GM19463 (cell line): ENCODE results near the gene NCOA3.

Experiments used
- ATAC-seq: cut with Tn5 transposase; IDR thresholded peaks from one replicate; pipeline ENCODE4 v1.9.1; 2021; ENCODE audit warnings: mild to moderate bottlenecking, moderate library complexity; ENCODE audit not compliant: unreplicated experiment

NCOA3 gene

GRCh38 chr20:47676219-47676721, 174.6 kb downstream of the NCOA3 start:
- ATAC-seq = no peak

GRCh38 chr20:47676912-47677634, 175.4 kb downstream of the NCOA3 start:
- ATAC-seq = no peak

GRCh38 chr20:47677635-47678453, 176.2 kb downstream of the NCOA3 start:
- ATAC-seq = no peak

- ATAC-seq = no peak
These were observed 176.8 kb downstream of the NCOA3 start for GRCh38 chr20:47678536-47678935.

- ATAC-seq = no peak
These were observed 177.8 kb downstream of the NCOA3 start for GRCh38 chr20:47679462-47679861.

- no peak for ATAC-seq
These were observed 179.3 kb downstream of the NCOA3 start for GRCh38 chr20:47680804-47681529.

GRCh38 chr20:47682028-47682783, 180.5 kb downstream of the NCOA3 start:
- ATAC-seq = no peak

GRCh38 chr20:47682916-47683315, 181.2 kb downstream of the NCOA3 start:
- no peak for ATAC-seq

- no peak for ATAC-seq
These were observed 182.8 kb downstream of the NCOA3 start for GRCh38 chr20:47684306-47685080.

GRCh38 chr20:47686545-47686944, 184.9 kb downstream of the NCOA3 start:
- no peak for ATAC-seq

- no peak for ATAC-seq
These were observed 185.7 kb downstream of the NCOA3 start for GRCh38 chr20:47687095-47687987.

- ATAC-seq = no peak
These were observed 187.0 kb downstream of the NCOA3 start for GRCh38 chr20:47688385-47689381.

GRCh38 chr20:47689731-47690130, 188.0 kb downstream of the NCOA3 start:
- ATAC-seq = no peak

GRCh38 chr20:47691625-47692024, 189.9 kb downstream of the NCOA3 start:
- ATAC-seq = no peak

GRCh38 chr20:47694021-47694818, 192.5 kb downstream of the NCOA3 start:
- no peak for ATAC-seq

- ATAC-seq = no peak
These were observed 195.2 kb downstream of the NCOA3 start for GRCh38 chr20:47696856-47697255.

GRCh38 chr20:47698142-47698541, 196.5 kb downstream of the NCOA3 start:
- ATAC-seq = no peak
